ENCODE measurements around the gene KCNA1.
A peak's percentile ranks its signal among the peaks of the same experiment; 100 is the strongest.
"Not testable (repeated sequence)": the region's sequence is repeated elsewhere in the genome, so short reads cannot be mapped to it uniquely, and the experiment has no call there.

KCNA1 gene

GRCh38 chr12:4909734-4910501, at the start of gene KCNA1:
TSS of gene KCNA1 (plus strand) at chr12:4909905. CDS start at chr12:4911379, 1,474 bp downstream.
- peak; percentile 51 to 70 for DNase-seq

- DNase-seq: no peak
Observed at GRCh38 chr12:4860741-4861140, 49.0 kb upstream of the KCNA1 start.

GRCh38 chr12:4862809-4863208, 46.9 kb upstream of the KCNA1 start:
- DNase-seq: no peak

- DNase-seq: no peak
Observed at GRCh38 chr12:4864575-4864974, 45.1 kb upstream of the KCNA1 start.

GRCh38 chr12:4865246-4865645, 44.5 kb upstream of the KCNA1 start:
- no peak for DNase-seq

GRCh38 chr12:4866299-4866698, 43.4 kb upstream of the KCNA1 start:
- no peak for DNase-seq

- no peak for DNase-seq
Observed at GRCh38 chr12:4867384-4867783, 42.3 kb upstream of the KCNA1 start.

- DNase-seq: no peak
Observed at GRCh38 chr12:4870423-4870822, 39.3 kb upstream of the KCNA1 start.

GRCh38 chr12:4871514-4871913, 38.2 kb upstream of the KCNA1 start:
- DNase-seq: no peak

- DNase-seq: no peak
Observed at GRCh38 chr12:4873947-4874346, 35.8 kb upstream of the KCNA1 start.

GRCh38 chr12:4874671-4875070, 35.0 kb upstream of the KCNA1 start:
- DNase-seq: no peak

- not testable (repeated sequence) for DNase-seq
Observed at GRCh38 chr12:4879481-4879880, 30.2 kb upstream of the KCNA1 start.

- DNase-seq: no peak
Observed at GRCh38 chr12:4881266-4882064, 28.2 kb upstream of the KCNA1 start.

GRCh38 chr12:4891866-4892265, 17.8 kb upstream of the KCNA1 start:
- DNase-seq: no peak

- DNase-seq: no peak
Observed at GRCh38 chr12:4892418-4892817, 17.3 kb upstream of the KCNA1 start.

GRCh38 chr12:4894019-4894418, 15.7 kb upstream of the KCNA1 start:
- DNase-seq: no peak

GRCh38 chr12:4899364-4899763, 10.3 kb upstream of the KCNA1 start:
- peak in 1 of 2 experiments; percentile 46 for DNase-seq

GRCh38 chr12:4900327-4900726, 9.4 kb upstream of the KCNA1 start:
- DNase-seq: no peak

- no peak for DNase-seq
Observed at GRCh38 chr12:4905316-4905715, 4.4 kb upstream of the KCNA1 start.

- peak; percentile 67 to 85 for DNase-seq
Observed at GRCh38 chr12:4908684-4909409, 858 bp upstream of the KCNA1 start.

GRCh38 chr12:4909410-4909733, 333 bp upstream of the KCNA1 start:
- no peak for DNase-seq

- peak; percentile 60 to 77 for DNase-seq
Observed at GRCh38 chr12:4910502-4911315, 1.0 kb downstream of the KCNA1 start.

All from NCI-H2081 (cell line).